GM12878 (cell line): ENCODE data around the gene KLHL35. TPM values are rescaled to one million over a fixed set of nuclear protein-coding genes. Genes with fewer than 3 reads are reported as not detected.

Experiments
- ATAC-seq: fragments of 200-7000 bp; cut with Tn5 transposase; 3 replicates; pipeline ENCODE4 v1.9.1; 2020; ENCODE audit warnings: mild to moderate bottlenecking, moderate library complexity
- BruUV-seq: library from RNA; stranded (reverse); fragments of 400-500 nt; replicated peaks from 2 replicates; lab custom pipeline; 2021; lab: Mats Ljungman, UMichigan
- CTCF ChIA-PET: fragments of 300-600 bp; sonication (Branson Sonifier 250); formaldehyde crosslinking; extraction: SDS; loops from one replicate; lab custom pipeline; 2021; ENCODE audit warnings: inconsistent platforms; lab: Yijun Ruan, JAX
- POLR2A ChIA-PET: fragments of 350-600 bp; formaldehyde crosslinking; extraction: SDS; loops from one replicate; lab custom pipeline; 2021; ENCODE audit warnings: inconsistent platforms; lab: Charles Lee
- RAD21 ChIA-PET: fragments of 300-600 bp; sonication (Branson Sonifier 250); formaldehyde crosslinking; loops from one replicate; lab custom pipeline; 2023; ENCODE audit warnings: antibody characterized with exemption; ENCODE audit not compliant: unreplicated experiment; lab: Charles Lee
- SMC1A ChIA-PET: fragments of 300-600 bp; sonication (Branson Sonifier 250); formaldehyde crosslinking; loops from one replicate; lab custom pipeline; 2023; ENCODE audit not compliant: unreplicated experiment, uncharacterized antibody; lab: Charles Lee
- DNase-seq: peaks from one replicate; pipeline ENCODE4 v3.0.0-alpha.2; 2011; ENCODE audit warnings: low read depth, low spot score
- FAIRE-seq: peaks from 3 replicates; lab custom pipeline; 2011; peaks lifted over from hg19 to GRCh38; lab: Jason Lieb, UNC
- H2AFZ ChIP-seq: 2 replicates; pipeline ENCODE4 v1.6.0; 2011; ENCODE audit warnings: low read depth, low read length, control low read depth; ENCODE audit not compliant: control insufficient read depth
- H3K27ac ChIP-seq: 2 replicates; pipeline ENCODE4 v1.5.1; 2011; ENCODE audit warnings: control low read depth; ENCODE audit not compliant: control insufficient read depth, insufficient read depth
- H3K27me3 ChIP-seq, 2 experiments: replicated peaks in 1 of 2; 2 replicates each; pipeline versions ENCODE4 v1.6.0 to v1.6.1; 2011; ENCODE audit warnings: low read length in 1 of 2; ENCODE audit not compliant: control insufficient read depth in 2 of 2, insufficient read depth in 2 of 2
- H3K36me3 ChIP-seq, 2 experiments: 2 replicates each; pipeline ENCODE4 v1.5.1; 2011; ENCODE audit warnings: low read length in 1 of 2; ENCODE audit not compliant: control insufficient read depth in 2 of 2, insufficient read depth in 2 of 2
- H3K4me1 ChIP-seq: 2 replicates; pipeline ENCODE4 v1.6.1; 2011; ENCODE audit warnings: mild to moderate bottlenecking, low read length, moderate library complexity, mixed read lengths; ENCODE audit not compliant: control insufficient read depth, insufficient read depth
- H3K4me2 ChIP-seq: 2 replicates; pipeline ENCODE4 v1.6.0; 2011; ENCODE audit warnings: control low read depth; ENCODE audit not compliant: control insufficient read depth, insufficient read depth
- H3K4me3 ChIP-seq: fragments of 200-600 bp; sonication (generic); 2 replicates; pipeline ENCODE4 v1.5.1; 2016
- H3K79me2 ChIP-seq: 2 replicates; pipeline ENCODE4 v1.6.0; 2011; ENCODE audit warnings: low read length; ENCODE audit not compliant: control insufficient read depth, insufficient read depth
- H3K9ac ChIP-seq: 2 replicates; pipeline ENCODE4 v1.8.0; 2011; ENCODE audit warnings: low read length, control low read depth, mixed read lengths; ENCODE audit not compliant: control insufficient read depth, insufficient read depth
- H3K9me3 ChIP-seq: replicated peaks from 3 replicates; pipeline ENCODE4 v1.5.1; 2011; ENCODE audit warnings: mild to moderate bottlenecking, low read length; ENCODE audit not compliant: control insufficient read depth, insufficient read depth
- H4K20me1 ChIP-seq: 2 replicates; pipeline ENCODE4 v1.6.0; 2011; ENCODE audit not compliant: control insufficient read depth, insufficient read depth
- CREB1 ChIP-seq: IDR thresholded peaks from 2 replicates; pipeline ENCODE4 v1.6.1; 2012; ENCODE audit warnings: low read depth, mild to moderate bottlenecking, inconsistent platforms
- E4F1 ChIP-seq: fragments of 450-650 bp; IDR thresholded peaks from 2 replicates; pipeline ENCODE4 v1.6.1; 2018; ENCODE audit warnings: borderline replicate concordance, mild to moderate bottlenecking; ENCODE audit not compliant: partially characterized antibody
- NR2C1 ChIP-seq: fragments of 450-650 bp; IDR thresholded peaks from 2 replicates; pipeline ENCODE4 v1.6.1; 2017; ENCODE audit warnings: antibody characterized with exemption, mild to moderate bottlenecking, moderate library complexity
- SMAD1 ChIP-seq: fragments of 450-650 bp; IDR thresholded peaks from 2 replicates; pipeline ENCODE4 v1.6.1; 2018; ENCODE audit warnings: mild to moderate bottlenecking, low read depth; ENCODE audit not compliant: partially characterized antibody
- TAF1 ChIP-seq: IDR thresholded peaks from 2 replicates; pipeline ENCODE4 v1.6.1; 2011; ENCODE audit warnings: mild to moderate bottlenecking, low read depth, low read length, borderline replicate concordance
- ZNF384 ChIP-seq: IDR thresholded peaks from 2 replicates; pipeline ENCODE4 v1.6.1; 2012; ENCODE audit warnings: low read depth, mild to moderate bottlenecking, low read length, improper control_type of control experiment, borderline replicate concordance
- WGBS: methylation state at CpG from one replicate; pipeline ENCODE4 v1.1.6; 2016; ENCODE audit warnings: low lambda C conversion rate; ENCODE audit not compliant: insufficient replicate concordance, insufficient coverage; ENCODE audit errors: missing lambda C conversion rate; 5-methylcytosine and 5-hydroxymethylcytosine counted together
- in situ Hi-C: fragments of 300-500 bp; cut with MboI; formaldehyde crosslinking; loops from 9 replicates; pipeline ENCODE4 v1.14.3; 2018; ENCODE audit warnings: mixed read lengths
- intact Hi-C: fragments of 100-400 bp; cut with micrococcal nuclease; formaldehyde crosslinking; loops from one replicate; pipeline ENCODE4 v1.14.2; 2022; ENCODE audit not compliant: unreplicated experiment
- polyA plus RNA-seq, 11 experiments: library from polyadenylated mRNA; depleted of rRNA in 4 of 11; unstranded in 6 of 11; stranded (reverse) in 5 of 11; fragments of >200 nt; fragmentation: Nextera tagmentation in 4 of 11; fragmentation: Illumina TruSeq in 1 of 11; extraction: Ambion mirVana in 4 of 11; extraction: Trizol in 1 of 11; gene quantifications; 1 replicate in 1 of 11; 2 replicates in 10 of 11; pipeline versions ENCODE4 v1.2.1 to v1.2.3, GENCODE V29; 2011 to 2016; ENCODE audit warnings: inconsistent platforms in 2 of 11, missing spikeins in 2 of 11, low read depth in 1 of 11
- total RNA-seq, 4 experiments: library from RNA; depleted of rRNA in 3 of 4; stranded (reverse); fragments of >200 nt in 3 of 4; fragmentation: Illumina TruSeq in 1 of 4; extraction: Trizol in 1 of 4; gene quantifications; 2 replicates each; pipeline versions ENCODE4 v1.2.1 to v1.2.3, GENCODE V29; 2013 to 2021
- TF ChIP-seq, protein P1 (sequence below): fragments of 450-650 bp; formaldehyde crosslinking; IDR thresholded peaks from 2 replicates; pipeline ENCODE4 v1.5.0; 2022; ENCODE audit warnings: mild to moderate bottlenecking, missing genetic modification characterization

Gene KLHL35
- total and polyA plus RNA-seq, 10 of the 15 experiments (the other 5 are each of a cell fraction or from before 2014, with no cell fraction given): 0.04 to 0.34 (median 0.13) TPM; not detected in 1

- H3K4me2 ChIP-seq: no peak overlapping the region
- H3K27ac ChIP-seq: no peak overlapping the region
- H4K20me1 ChIP-seq: no peaks in the 10 kb centered on the region
- no peak overlapping the region for H2AFZ ChIP-seq
- no peak overlapping the region for H3K4me3 ChIP-seq
- in situ Hi-C loops: no loop called here
- H3K9me3 ChIP-seq: no peaks in the 10 kb centered on the region; the same call in 2 of the 3 replicates
- no peak overlapping the region for H3K9ac ChIP-seq
- intact Hi-C loops: no loop called here
- CTCF ChIA-PET: interaction anchor here (0.6 to 3.0 kb wide), 4 partner anchors 19 to 80 kb away, joined by 3 to 17 read pairs (median 5); no protein-coding TSS in a partner anchor
- POLR2A ChIA-PET: no interaction called here
- H3K36me3 ChIP-seq: no peaks in the 10 kb centered on the region
- H3K27me3 ChIP-seq: no peaks in the 10 kb centered on the region
- no peak for FAIRE-seq
- no peak for ATAC-seq
- no peak for DNase-seq
- RAD21 ChIA-PET: no interaction called here
- BruUV-seq: no TSS peak
- H3K79me2 ChIP-seq: no peaks in the 10 kb centered on the region
- no peaks in the 10 kb centered on the region for H3K4me1 ChIP-seq
- SMC1A ChIA-PET: interaction anchor here (1.7 kb wide), 1 partner anchor 83 kb away, joined by 5 read pairs; no protein-coding TSS in a partner anchor
- no peak for TF ChIP-seq TAF1
- no peak for TF ChIP-seq ZNF384
- no peak for TF ChIP-seq E4F1
- TF ChIP-seq, protein P1, sequence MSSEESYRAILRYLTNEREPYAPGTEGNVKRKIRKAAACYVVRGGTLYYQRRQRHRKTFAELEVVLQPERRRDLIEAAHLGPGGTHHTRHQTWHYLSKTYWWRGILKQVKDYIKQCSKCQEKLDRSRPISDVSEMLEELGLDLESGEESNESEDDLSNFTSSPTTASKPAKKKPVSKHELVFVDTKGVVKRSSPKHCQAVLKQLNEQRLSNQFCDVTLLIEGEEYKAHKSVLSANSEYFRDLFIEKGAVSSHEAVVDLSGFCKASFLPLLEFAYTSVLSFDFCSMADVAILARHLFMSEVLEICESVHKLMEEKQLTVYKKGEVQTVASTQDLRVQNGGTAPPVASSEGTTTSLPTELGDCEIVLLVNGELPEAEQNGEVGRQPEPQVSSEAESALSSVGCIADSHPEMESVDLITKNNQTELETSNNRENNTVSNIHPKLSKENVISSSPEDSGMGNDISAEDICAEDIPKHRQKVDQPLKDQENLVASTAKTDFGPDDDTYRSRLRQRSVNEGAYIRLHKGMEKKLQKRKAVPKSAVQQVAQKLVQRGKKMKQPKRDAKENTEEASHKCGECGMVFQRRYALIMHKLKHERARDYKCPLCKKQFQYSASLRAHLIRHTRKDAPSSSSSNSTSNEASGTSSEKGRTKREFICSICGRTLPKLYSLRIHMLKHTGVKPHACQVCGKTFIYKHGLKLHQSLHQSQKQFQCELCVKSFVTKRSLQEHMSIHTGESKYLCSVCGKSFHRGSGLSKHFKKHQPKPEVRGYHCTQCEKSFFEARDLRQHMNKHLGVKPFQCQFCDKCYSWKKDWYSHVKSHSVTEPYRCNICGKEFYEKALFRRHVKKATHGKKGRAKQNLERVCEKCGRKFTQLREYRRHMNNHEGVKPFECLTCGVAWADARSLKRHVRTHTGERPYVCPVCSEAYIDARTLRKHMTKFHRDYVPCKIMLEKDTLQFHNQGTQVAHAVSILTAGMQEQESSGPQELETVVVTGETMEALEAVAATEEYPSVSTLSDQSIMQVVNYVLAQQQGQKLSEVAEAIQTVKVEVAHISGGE: no peak
- TF ChIP-seq NR2C1: no peak
- no peak for TF ChIP-seq CREB1
- no peak for TF ChIP-seq SMAD1
- WGBS: 78% methylated on average over 6 of the region's 7 CpGs
Observed at GRCh38 chr11:75450236-75450635, 17.2 kb upstream of the KLHL35 start.
